HepG2 (cell line): Measurements from ENCODE around the gene FER1L5. TPM values are rescaled to one million over a fixed set of nuclear protein-coding genes. Genes with fewer than 3 reads are reported as not detected.

Experiments used
- FOXP1 ChIP-seq, 2 experiments: fragments of 450-650 bp in 1 of 2; IDR thresholded peaks; 2 replicates each; pipeline ENCODE4 v1.6.1; 2017 to 2018; ENCODE audit warnings: antibody characterized with exemption in 1 of 2
- GMEB2 ChIP-seq: IDR thresholded peaks from 2 replicates; pipeline ENCODE4 v1.6.1; 2016; ENCODE audit warnings: missing biosample characterization, missing genetic modification reagents, low read depth
- MBD4 ChIP-seq: IDR thresholded peaks from 2 replicates; pipeline ENCODE4 v1.6.1; 2012; ENCODE audit warnings: low read length, inconsistent platforms, borderline replicate concordance
- MIER3 ChIP-seq: IDR thresholded peaks from 2 replicates; pipeline ENCODE4 v1.6.1; 2016; ENCODE audit warnings: missing compliant biosample characterization, borderline replicate concordance
- NFYB ChIP-seq: sonication (generic); formaldehyde crosslinking; IDR thresholded peaks from 2 replicates; pipeline ENCODE4 v1.4.0; 2020; ENCODE audit warnings: missing genetic modification reagents
- TFE3 ChIP-seq: IDR thresholded peaks from 2 replicates; pipeline ENCODE4 v1.6.1; 2016
- YEATS2 ChIP-seq: sonication (generic); formaldehyde crosslinking; IDR thresholded peaks from 2 replicates; pipeline ENCODE4 v1.4.0; 2020; ENCODE audit warnings: missing genetic modification reagents, borderline replicate concordance
- ZFP36L2 ChIP-seq: sonication (generic); formaldehyde crosslinking; IDR thresholded peaks from 2 replicates; pipeline ENCODE4 v1.4.0; 2020; ENCODE audit warnings: missing genetic modification reagents
- ZNF281 ChIP-seq: sonication (generic); formaldehyde crosslinking; IDR thresholded peaks from 2 replicates; pipeline ENCODE4 v1.4.0; 2020; ENCODE audit warnings: missing genetic modification reagents, borderline replicate concordance
- ZNF687 ChIP-seq: sonication (generic); formaldehyde crosslinking; IDR thresholded peaks from 2 replicates; pipeline ENCODE4 v1.5.1; 2020; ENCODE audit warnings: mild to moderate bottlenecking, missing genetic modification reagents, moderate library complexity
- ZSCAN21 ChIP-seq: sonication (generic); formaldehyde crosslinking; IDR thresholded peaks from 2 replicates; pipeline ENCODE4 v1.8.0; 2022; ENCODE audit warnings: mild to moderate bottlenecking, missing genetic modification reagents, moderate library complexity, borderline replicate concordance
- ZSCAN22 ChIP-seq: sonication (generic); formaldehyde crosslinking; IDR thresholded peaks from 2 replicates; pipeline ENCODE4 v1.4.0; 2020; ENCODE audit warnings: mild to moderate bottlenecking, missing genetic modification reagents
- polyA plus RNA-seq, 8 experiments: library from polyadenylated mRNA; depleted of rRNA in 3 of 8; stranded (reverse) in 7 of 8; unstranded in 1 of 8; fragments of >200 nt; fragmentation: Illumina TruSeq in 4 of 8; extraction: Trizol in 4 of 8; gene quantifications; 2 replicates each; pipeline versions ENCODE4 v1.2.1 to v1.2.3, GENCODE V29; 2011 to 2016; ENCODE audit warnings: low read depth in 4 of 8, missing spikeins in 1 of 8, mixed read lengths in 1 of 8; ENCODE audit not compliant: insufficient read depth in 1 of 8
- total RNA-seq, 5 experiments: library from RNA; depleted of rRNA; stranded (reverse); fragments of >200 nt; fragmentation: Illumina TruSeq; extraction: Trizol; gene quantifications; 2 replicates each; pipeline ENCODE4 v1.2.3, GENCODE V29; 2016; ENCODE audit warnings: low read depth in 1 of 5
- TF ChIP-seq, protein P1 (sequence below): sonication (generic); formaldehyde crosslinking; IDR thresholded peaks from 2 replicates; pipeline ENCODE4 v1.4.0; 2020; ENCODE audit warnings: missing genetic modification reagents, borderline replicate concordance
- TF ChIP-seq, protein P2 (sequence below): sonication (generic); formaldehyde crosslinking; IDR thresholded peaks from 2 replicates; pipeline ENCODE4 v1.4.0; 2020; ENCODE audit warnings: missing genetic modification reagents

The FER1L5 gene
- total and polyA plus RNA-seq, 2 of the 13 experiments (the other 11 are each of a cell fraction or from before 2014, with no cell fraction given), result 0.02 to 0.08 TPM

GRCh38 chr2:96638144-96639121, 4.1 kb upstream of the FER1L5 start, which contains the start of gene KANSL3 (continued):
- TF ChIP-seq, protein P1, sequence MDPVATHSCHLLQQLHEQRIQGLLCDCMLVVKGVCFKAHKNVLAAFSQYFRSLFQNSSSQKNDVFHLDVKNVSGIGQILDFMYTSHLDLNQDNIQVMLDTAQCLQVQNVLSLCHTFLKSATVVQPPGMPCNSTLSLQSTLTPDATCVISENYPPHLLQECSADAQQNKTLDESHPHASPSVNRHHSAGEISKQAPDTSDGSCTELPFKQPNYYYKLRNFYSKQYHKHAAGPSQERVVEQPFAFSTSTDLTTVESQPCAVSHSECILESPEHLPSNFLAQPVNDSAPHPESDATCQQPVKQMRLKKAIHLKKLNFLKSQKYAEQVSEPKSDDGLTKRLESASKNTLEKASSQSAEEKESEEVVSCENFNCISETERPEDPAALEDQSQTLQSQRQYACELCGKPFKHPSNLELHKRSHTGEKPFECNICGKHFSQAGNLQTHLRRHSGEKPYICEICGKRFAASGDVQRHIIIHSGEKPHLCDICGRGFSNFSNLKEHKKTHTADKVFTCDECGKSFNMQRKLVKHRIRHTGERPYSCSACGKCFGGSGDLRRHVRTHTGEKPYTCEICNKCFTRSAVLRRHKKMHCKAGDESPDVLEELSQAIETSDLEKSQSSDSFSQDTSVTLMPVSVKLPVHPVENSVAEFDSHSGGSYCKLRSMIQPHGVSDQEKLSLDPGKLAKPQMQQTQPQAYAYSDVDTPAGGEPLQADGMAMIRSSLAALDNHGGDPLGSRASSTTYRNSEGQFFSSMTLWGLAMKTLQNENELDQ, result no peak
- TF ChIP-seq ZNF281 (CRISPR knock-in tag), result peak; percentile 74
- TF ChIP-seq NFYB (CRISPR knock-in tag), result peak; percentile 47; the same call in 1 of the 2 replicates
- TF ChIP-seq TFE3 (CRISPR knock-in tag), result peak; percentile 90
- no peak for TF ChIP-seq MBD4
- TF ChIP-seq ZNF687, result peak; percentile 98
- peak; percentile 93 for TF ChIP-seq YEATS2 (CRISPR knock-in tag)
- TF ChIP-seq ZSCAN22 (CRISPR knock-in tag), result no peak; the same call in 1 of the 2 replicates
- TF ChIP-seq GMEB2 (CRISPR knock-in tag), result peak; percentile 80
- TF ChIP-seq ZFP36L2 (CRISPR knock-in tag), result 0 out of 2 replicates have a peak, but pooled peaks have one; percentile 87
- TF ChIP-seq FOXP1 (IDR thresholded peaks at IDR 0.05), result peak; percentile 19; the same call in 1 of the 2 replicates
- peak; percentile 74 for TF ChIP-seq FOXP1 (CRISPR knock-in tag; IDR thresholded peaks at IDR 0.05)
- TF ChIP-seq MIER3 (CRISPR knock-in tag), result peak; percentile 99; the same call in 1 of the 2 replicates
- TF ChIP-seq, protein P2, sequence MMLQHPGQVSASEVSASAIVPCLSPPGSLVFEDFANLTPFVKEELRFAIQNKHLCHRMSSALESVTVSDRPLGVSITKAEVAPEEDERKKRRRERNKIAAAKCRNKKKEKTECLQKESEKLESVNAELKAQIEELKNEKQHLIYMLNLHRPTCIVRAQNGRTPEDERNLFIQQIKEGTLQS (CRISPR knock-in tag), result peak; percentile 78
- peak; percentile 99 for TF ChIP-seq ZSCAN21 (CRISPR knock-in tag)
